GOT3 (cell line): Measurements from ENCODE around the gene TCF12.

Source experiments
- DNase-seq: peaks from one replicate; lab custom pipeline; 2025; ENCODE audit warnings: mixed read lengths; lab: John Stamatoyannopoulos, UW

Gene TCF12

GRCh38 chr15:57253082-57253481, 334.6 kb downstream of the TCF12 start:
- DNase-seq = no peak

GRCh38 chr15:57253500-57253899, 335.1 kb downstream of the TCF12 start:
- no peak for DNase-seq

DNA sequence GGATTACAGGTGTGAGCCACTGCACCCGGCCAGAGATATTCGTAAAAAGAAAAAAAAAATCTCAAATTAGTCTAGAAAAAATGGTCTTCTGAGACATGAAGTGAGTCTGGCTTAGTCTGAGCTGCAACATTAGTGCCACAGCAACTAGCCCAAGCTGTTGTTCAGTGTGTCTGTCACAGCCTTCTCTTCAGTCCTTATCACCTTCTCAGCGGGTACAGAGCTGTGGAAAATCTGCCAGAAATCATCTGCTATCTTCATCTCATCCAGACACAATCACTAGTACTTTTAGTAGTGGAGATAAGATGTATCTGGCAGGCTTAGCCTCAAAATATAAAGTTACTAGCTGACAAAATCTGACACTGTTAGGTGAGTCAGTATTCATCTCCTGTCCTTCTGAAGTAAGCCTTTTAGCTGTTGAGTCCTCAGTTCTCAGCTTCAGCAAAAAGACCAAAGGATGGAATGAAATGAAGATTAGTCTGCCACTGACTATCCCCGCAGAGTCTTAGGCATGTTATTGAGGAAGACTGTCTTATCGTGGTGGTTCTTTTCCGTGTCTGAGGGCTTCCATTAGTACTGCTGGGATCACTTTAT, 337.4 kb downstream of the TCF12 start:
- DNase-seq = no peak

- DNase-seq = no peak
These were observed 338.5 kb downstream of the TCF12 start for GRCh38 chr15:57256939-57257338.

GRCh38 chr15:57259568-57260040, 341.2 kb downstream of the TCF12 start:
- no peak for DNase-seq

- DNase-seq = no peak
These were observed 345.1 kb downstream of the TCF12 start for GRCh38 chr15:57263520-57263919.

DNA sequence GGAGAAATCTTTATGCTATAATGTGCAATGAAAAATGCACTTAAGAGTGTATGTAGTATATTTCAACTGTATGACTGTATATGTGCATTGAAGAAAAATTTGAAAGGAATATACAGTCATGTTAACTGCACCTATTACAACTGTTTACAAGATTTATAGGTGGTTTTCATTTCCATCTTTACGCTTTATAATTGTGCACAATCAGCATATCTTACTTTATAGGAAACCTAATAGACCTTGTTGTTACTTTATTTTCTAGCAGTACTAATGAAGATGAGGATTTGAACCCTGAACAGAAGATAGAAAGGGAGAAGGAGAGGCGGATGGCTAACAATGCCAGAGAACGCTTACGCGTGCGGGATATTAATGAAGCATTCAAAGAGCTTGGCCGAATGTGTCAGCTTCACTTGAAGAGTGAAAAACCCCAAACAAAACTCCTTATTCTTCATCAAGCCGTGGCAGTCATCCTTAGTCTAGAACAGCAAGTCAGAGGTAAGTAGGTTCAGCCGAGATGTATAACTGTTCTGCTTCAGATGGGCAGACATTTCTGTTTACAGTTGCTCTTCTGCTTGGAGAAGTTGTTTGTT, 354.4 kb downstream of the TCF12 start:
- DNase-seq = no peak

DNA sequence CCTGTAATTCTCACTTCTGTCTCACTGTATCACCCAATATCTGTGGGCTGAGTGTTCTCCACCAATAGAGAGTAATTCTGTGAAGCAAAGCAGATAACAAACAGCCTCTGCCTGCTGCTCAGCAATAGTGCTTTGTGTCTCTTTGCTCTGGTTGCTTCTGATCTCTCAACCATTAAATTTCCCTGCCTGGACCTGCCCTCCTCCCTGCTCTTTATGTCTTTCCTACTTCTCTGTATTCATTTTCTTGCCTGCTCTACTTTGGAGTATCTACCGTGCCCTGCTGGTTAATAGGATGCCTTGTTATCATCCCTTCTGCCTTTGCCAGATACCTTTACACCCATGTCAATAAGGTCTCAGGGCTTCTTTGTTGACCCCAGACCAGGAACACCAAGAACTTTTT, 355.0 kb downstream of the TCF12 start:
- DNase-seq = no peak

DNA sequence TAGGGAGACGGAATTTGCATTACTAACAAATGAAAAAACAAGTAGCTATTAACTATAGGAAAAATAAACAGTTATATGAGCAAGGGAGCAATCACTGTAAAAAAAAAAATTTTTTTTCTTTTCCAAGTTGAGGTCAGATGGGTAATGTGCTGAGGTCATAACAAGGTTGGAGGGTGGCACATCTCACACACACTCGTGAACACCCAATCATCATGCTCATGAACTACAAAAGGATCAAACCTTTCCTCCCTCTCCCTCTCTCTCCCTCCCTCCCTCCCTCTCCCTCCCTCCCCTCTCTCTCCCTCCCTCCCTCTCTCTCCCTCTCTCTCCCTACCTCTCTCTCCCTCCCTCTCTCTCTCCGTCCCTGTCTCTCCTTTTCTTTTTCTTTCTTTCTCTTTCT, 360.0 kb downstream of the TCF12 start:
- no peak for DNase-seq

- no peak for DNase-seq
These were observed 362.0 kb downstream of the TCF12 start for GRCh38 chr15:57280464-57280863.

DNA sequence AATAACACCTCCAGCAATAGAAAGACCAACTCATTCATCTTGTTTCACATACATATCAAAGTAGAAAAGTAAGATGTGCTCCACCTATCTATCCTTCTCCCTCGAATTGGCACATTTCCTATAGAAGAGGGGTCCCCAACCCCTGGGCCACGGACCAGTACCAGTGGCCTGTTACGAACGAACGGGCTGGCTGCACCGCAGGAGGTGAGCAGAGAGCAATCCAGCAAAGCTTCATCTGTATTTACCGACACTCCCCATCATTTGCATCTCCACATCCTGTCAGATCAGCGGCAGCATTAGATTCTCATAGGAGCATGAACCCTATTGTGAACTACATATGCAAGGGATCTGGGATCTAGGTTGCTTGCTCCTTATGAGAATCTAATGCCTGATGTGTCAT, 362.9 kb downstream of the TCF12 start:
- DNase-seq = no peak

GRCh38 chr15:57282686-57283085, 364.2 kb downstream of the TCF12 start:
- DNase-seq = no peak

GRCh38 chr15:57283774-57284503, 365.5 kb downstream of the TCF12 start:
- no peak for DNase-seq

GRCh38 chr15:57284535-57284934, 366.1 kb downstream of the TCF12 start:
- no peak for DNase-seq

DNA sequence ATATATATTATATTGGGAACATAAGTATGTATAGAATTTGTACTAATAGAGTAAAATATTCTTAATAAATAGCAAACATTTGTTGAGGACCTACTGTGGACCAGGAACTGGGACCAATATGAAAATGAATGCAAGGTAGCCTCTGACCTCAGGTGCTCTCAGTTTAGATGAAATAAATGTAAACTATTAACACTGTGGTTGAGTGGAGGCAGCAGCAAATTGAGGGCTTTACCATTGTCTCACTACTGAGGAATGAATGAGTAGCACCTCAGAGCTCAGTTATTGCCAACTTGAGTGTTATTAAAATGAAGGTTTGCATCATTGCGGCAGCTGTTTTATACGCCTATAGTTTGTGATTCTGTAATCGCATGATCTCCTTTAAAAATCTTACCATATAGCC, 366.9 kb downstream of the TCF12 start:
- no peak for DNase-seq

- no peak for DNase-seq
These were observed 368.1 kb downstream of the TCF12 start for GRCh38 chr15:57286446-57287122.

DNA sequence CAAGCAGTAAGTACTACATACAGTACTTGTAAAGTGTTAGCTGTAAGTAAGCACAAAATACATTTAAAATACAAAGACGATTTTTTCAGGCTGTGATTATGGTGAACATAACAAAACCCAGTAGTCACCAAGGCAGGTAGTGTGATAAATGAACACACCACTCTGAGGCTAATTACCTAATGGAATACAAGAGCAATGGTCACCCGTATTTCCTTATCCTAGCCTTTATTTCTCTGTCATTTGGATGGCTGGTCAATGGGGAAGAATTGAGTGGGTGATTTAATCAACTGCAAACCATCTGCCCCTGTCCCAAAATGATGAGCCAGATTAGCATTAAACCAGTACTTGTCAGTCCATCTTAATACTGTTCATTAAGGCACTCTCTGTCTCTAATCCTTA, 368.7 kb downstream of the TCF12 start:
- no peak for DNase-seq

- DNase-seq = no peak
These were observed 370.6 kb downstream of the TCF12 start for GRCh38 chr15:57288926-57289580.

GRCh38 chr15:57290187-57290586, 371.7 kb downstream of the TCF12 start:
- no peak for DNase-seq

GRCh38 chr15:57290826-57291225, 372.4 kb downstream of the TCF12 start:
- no peak for DNase-seq

- no peak for DNase-seq
These were observed 378.2 kb downstream of the TCF12 start for GRCh38 chr15:57296473-57297162.

GRCh38 chr15:57297163-57297593, 378.7 kb downstream of the TCF12 start:
- no peak for DNase-seq
